ENCODE results near the gene SOX8.

- TF ChIP-seq MAX (IDR thresholded peaks at IDR 0.05): no peak
- no peak for TF ChIP-seq FOXM1 (IDR thresholded peaks at IDR 0.05; ENCODE audit: borderline replicate concordance, low read depth)
- no peak for TF ChIP-seq YY1 (IDR thresholded peaks at IDR 0.05; ENCODE audit: low read depth)
Observed at GRCh38 chr16:988471-989353, 7.1 kb downstream of the SOX8 start.

All from Ishikawa (cell line).